HepG2 (cell line): Measurements from ENCODE around the gene NRDC. TPM values are rescaled to one million over a fixed set of nuclear protein-coding genes. Genes with fewer than 3 reads are reported as not detected.

Experiments used
- EP300 ChIP-seq, 3 experiments: sonication (generic) in 1 of 3; formaldehyde crosslinking in 1 of 3; IDR thresholded peaks; 2 replicates each; pipeline versions ENCODE4 v1.5.1 to v1.6.1; 2011 to 2020; ENCODE audit warnings: low read depth in 2 of 3, low read length in 2 of 3, borderline replicate concordance in 1 of 3, improper control_type of control experiment in 1 of 3, mild to moderate bottlenecking in 1 of 3, missing genetic modification reagents in 1 of 3, moderate library complexity in 1 of 3
- GFI1 ChIP-seq: sonication (generic); formaldehyde crosslinking; IDR thresholded peaks from 2 replicates; pipeline ENCODE4 v1.5.0; 2020; ENCODE audit warnings: missing genetic modification reagents, mild to moderate bottlenecking, borderline replicate concordance
- GPN1 ChIP-seq: sonication (generic); formaldehyde crosslinking; IDR thresholded peaks from 2 replicates; pipeline ENCODE4 v1.5.1; 2020; ENCODE audit warnings: missing genetic modification reagents, borderline replicate concordance
- JARID2 ChIP-seq: sonication (generic); formaldehyde crosslinking; IDR thresholded peaks from 2 replicates; pipeline ENCODE4 v1.8.1; 2023; ENCODE audit warnings: missing genetic modification reagents, inconsistent platforms; ENCODE audit not compliant: insufficient replicate concordance
- KDM5B ChIP-seq: sonication (generic); formaldehyde crosslinking; IDR thresholded peaks from 2 replicates; pipeline ENCODE4 v1.4.0; 2020; ENCODE audit warnings: missing genetic modification reagents, mild to moderate bottlenecking, borderline replicate concordance
- RBFOX2 ChIP-seq: fragments of 200-400 bp; formaldehyde crosslinking; IDR thresholded peaks from 2 replicates; pipeline ENCODE4 v1.6.1; 2017; ENCODE audit warnings: low read depth, mild to moderate bottlenecking, low read length
- SP2 ChIP-seq: sonication (generic); formaldehyde crosslinking; IDR thresholded peaks from 2 replicates; pipeline ENCODE4 v1.5.1; 2020; ENCODE audit warnings: mild to moderate bottlenecking, missing genetic modification reagents
- TEAD3 ChIP-seq: optimal IDR thresholded peaks from 2 replicates; pipeline ENCODE3; 2016; ENCODE audit warnings: borderline replicate concordance
- THAP8 ChIP-seq: sonication (generic); formaldehyde crosslinking; IDR thresholded peaks from 2 replicates; pipeline ENCODE4 v1.5.1; 2020; ENCODE audit warnings: missing genetic modification reagents, mild to moderate bottlenecking, borderline replicate concordance
- ZBTB20 ChIP-seq: sonication (generic); formaldehyde crosslinking; IDR thresholded peaks from 2 replicates; pipeline ENCODE4 v1.8.1; 2023; ENCODE audit warnings: missing genetic modification reagents, low read depth, mild to moderate bottlenecking, borderline replicate concordance
- ZBTB7A ChIP-seq: sonication (generic); formaldehyde crosslinking; IDR thresholded peaks from 2 replicates; pipeline ENCODE4 v1.8.0; 2022; ENCODE audit warnings: mild to moderate bottlenecking, missing genetic modification reagents
- ZEB1 ChIP-seq: IDR thresholded peaks from 2 replicates; pipeline ENCODE4 v1.6.1; 2012; ENCODE audit warnings: mild to moderate bottlenecking, low read depth, inconsistent platforms; ENCODE audit not compliant: insufficient replicate concordance
- ZMYM4 ChIP-seq: sonication (generic); formaldehyde crosslinking; IDR thresholded peaks from 2 replicates; pipeline ENCODE4 v1.8.1; 2023; ENCODE audit warnings: mild to moderate bottlenecking, missing genetic modification reagents
- ZNF333 ChIP-seq: sonication (generic); formaldehyde crosslinking; IDR thresholded peaks from 2 replicates; pipeline ENCODE4 v1.4.0; 2020; ENCODE audit warnings: mild to moderate bottlenecking, missing genetic modification reagents, borderline replicate concordance
- ZNF7 ChIP-seq: IDR thresholded peaks from 2 replicates; pipeline ENCODE4 v1.6.1; 2016; ENCODE audit warnings: missing biosample characterization, missing genetic modification reagents
- ZSCAN29 ChIP-seq: sonication (generic); formaldehyde crosslinking; conservative IDR thresholded peaks from 2 replicates; pipeline ENCODE4 v1.4.0; 2020; ENCODE audit warnings: mild to moderate bottlenecking, missing genetic modification reagents
- polyA plus RNA-seq, 8 experiments: library from polyadenylated mRNA; depleted of rRNA in 3 of 8; stranded (reverse) in 7 of 8; unstranded in 1 of 8; fragments of >200 nt; fragmentation: Illumina TruSeq in 4 of 8; extraction: Trizol in 4 of 8; gene quantifications; 2 replicates each; pipeline versions ENCODE4 v1.2.1 to v1.2.3, GENCODE V29; 2011 to 2016; ENCODE audit warnings: low read depth in 4 of 8, missing spikeins in 1 of 8, mixed read lengths in 1 of 8; ENCODE audit not compliant: insufficient read depth in 1 of 8
- total RNA-seq, 5 experiments: library from RNA; depleted of rRNA; stranded (reverse); fragments of >200 nt; fragmentation: Illumina TruSeq; extraction: Trizol; gene quantifications; 2 replicates each; pipeline ENCODE4 v1.2.3, GENCODE V29; 2016; ENCODE audit warnings: low read depth in 1 of 5
- TF ChIP-seq, protein P1 (sequence below): sonication (generic); formaldehyde crosslinking; IDR thresholded peaks from 2 replicates; pipeline ENCODE4 v1.4.0; 2020; ENCODE audit warnings: missing genetic modification reagents, borderline replicate concordance
- TF ChIP-seq, protein P2 (sequence below): fragments of 450-650 bp; IDR thresholded peaks from 2 replicates; pipeline ENCODE4 v1.6.1; 2016
- TF ChIP-seq, protein P3 (sequence below): sonication (generic); formaldehyde crosslinking; IDR thresholded peaks from 2 replicates; pipeline ENCODE4 v1.8.0; 2022; ENCODE audit warnings: mild to moderate bottlenecking, missing genetic modification reagents

The NRDC gene
- total and polyA plus RNA-seq, 2 of the 13 experiments (the other 11 are each of a cell fraction or from before 2014, with no cell fraction given), result 57.6 to 64.9 TPM

DNA sequence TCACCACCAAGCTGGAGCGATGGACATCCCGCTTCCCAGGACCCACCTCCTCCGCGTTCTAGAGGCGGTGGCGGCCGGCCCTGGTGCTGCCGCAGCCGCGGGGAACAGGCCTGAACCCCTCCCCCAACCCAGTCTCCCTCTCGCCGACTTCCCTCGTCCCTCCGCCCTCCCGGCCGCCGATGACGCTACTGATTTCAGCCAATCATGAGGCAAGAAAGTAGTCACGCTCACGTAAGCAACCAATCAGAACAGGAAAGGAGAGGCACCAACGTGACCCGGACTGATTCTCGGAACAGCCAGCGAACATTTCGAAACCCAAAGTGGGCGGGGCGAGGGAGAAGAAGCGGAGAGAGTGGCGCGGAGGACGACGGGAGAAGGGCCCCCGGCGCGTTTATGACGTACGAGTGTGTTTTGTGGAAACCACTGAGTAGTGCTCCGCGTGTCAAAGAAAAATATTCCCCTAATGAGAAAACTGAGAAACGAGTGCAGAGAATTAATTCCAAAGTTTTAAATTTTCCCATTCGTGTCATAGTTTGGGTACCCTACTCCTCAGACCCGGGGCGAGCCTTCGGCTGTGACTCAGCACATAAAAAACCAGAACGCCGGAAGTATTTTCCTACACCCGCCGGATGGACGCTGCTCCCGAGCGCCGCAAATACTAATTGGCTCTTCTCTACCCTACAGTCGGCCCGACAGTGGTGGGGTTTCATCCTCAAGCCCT lies at the start of gene NRDC (continued):
- TF ChIP-seq, protein P1, sequence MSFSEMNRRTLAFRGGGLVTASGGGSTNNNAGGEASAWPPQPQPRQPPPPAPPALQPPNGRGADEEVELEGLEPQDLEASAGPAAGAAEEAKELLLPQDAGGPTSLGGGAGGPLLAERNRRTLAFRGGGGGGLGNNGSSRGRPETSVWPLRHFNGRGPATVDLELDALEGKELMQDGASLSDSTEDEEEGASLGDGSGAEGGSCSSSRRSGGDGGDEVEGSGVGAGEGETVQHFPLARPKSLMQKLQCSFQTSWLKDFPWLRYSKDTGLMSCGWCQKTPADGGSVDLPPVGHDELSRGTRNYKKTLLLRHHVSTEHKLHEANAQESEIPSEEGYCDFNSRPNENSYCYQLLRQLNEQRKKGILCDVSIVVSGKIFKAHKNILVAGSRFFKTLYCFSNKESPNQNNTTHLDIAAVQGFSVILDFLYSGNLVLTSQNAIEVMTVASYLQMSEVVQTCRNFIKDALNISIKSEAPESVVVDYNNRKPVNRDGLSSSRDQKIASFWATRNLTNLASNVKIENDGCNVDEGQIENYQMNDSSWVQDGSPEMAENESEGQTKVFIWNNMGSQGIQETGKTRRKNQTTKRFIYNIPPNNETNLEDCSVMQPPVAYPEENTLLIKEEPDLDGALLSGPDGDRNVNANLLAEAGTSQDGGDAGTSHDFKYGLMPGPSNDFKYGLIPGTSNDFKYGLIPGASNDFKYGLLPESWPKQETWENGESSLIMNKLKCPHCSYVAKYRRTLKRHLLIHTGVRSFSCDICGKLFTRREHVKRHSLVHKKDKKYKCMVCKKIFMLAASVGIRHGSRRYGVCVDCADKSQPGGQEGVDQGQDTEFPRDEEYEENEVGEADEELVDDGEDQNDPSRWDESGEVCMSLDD (CRISPR knock-in tag), result no peak
- peak; percentile 32 for TF ChIP-seq TEAD3 (CRISPR knock-in tag)
- TF ChIP-seq, protein P2, sequence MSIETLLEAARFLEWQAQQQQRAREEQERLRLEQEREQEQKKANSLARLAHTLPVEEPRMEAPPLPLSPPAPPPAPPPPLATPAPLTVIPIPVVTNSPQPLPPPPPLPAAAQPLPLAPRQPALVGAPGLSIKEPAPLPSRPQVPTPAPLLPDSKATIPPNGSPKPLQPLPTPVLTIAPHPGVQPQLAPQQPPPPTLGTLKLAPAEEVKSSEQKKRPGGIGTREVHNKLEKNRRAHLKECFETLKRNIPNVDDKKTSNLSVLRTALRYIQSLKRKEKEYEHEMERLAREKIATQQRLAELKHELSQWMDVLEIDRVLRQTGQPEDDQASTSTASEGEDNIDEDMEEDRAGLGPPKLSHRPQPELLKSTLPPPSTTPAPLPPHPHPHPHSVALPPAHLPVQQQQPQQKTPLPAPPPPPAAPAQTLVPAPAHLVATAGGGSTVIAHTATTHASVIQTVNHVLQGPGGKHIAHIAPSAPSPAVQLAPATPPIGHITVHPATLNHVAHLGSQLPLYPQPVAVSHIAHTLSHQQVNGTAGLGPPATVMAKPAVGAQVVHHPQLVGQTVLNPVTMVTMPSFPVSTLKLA, result peak; percentile 34
- peak; percentile 56; the same call in 1 of the 2 replicates for TF ChIP-seq ZSCAN29 (CRISPR knock-in tag)
- TF ChIP-seq ZBTB20 (CRISPR knock-in tag), result no peak
- no peak for TF ChIP-seq GPN1
- TF ChIP-seq GFI1 (CRISPR knock-in tag), result no peak; the same call in 1 of the 2 replicates
- no peak; the same call in 1 of the 2 replicates for TF ChIP-seq ZNF333 (CRISPR knock-in tag)
- peak; percentile 78 for TF ChIP-seq RBFOX2
- TF ChIP-seq KDM5B, result 0 out of 2 replicates have a peak, but pooled peaks have one; percentile 20
- TF ChIP-seq ZNF7 (CRISPR knock-in tag), result no peak
- peak; percentile 80; the same call in 1 of the 2 replicates for TF ChIP-seq ZBTB7A (CRISPR knock-in tag)
- peak; percentile 6 for TF ChIP-seq ZEB1
- TF ChIP-seq THAP8 (CRISPR knock-in tag), result no peak
- TF ChIP-seq ZMYM4 (CRISPR knock-in tag), result peak; percentile 99
- TF ChIP-seq JARID2, result no peak
- TF ChIP-seq, protein P3, sequence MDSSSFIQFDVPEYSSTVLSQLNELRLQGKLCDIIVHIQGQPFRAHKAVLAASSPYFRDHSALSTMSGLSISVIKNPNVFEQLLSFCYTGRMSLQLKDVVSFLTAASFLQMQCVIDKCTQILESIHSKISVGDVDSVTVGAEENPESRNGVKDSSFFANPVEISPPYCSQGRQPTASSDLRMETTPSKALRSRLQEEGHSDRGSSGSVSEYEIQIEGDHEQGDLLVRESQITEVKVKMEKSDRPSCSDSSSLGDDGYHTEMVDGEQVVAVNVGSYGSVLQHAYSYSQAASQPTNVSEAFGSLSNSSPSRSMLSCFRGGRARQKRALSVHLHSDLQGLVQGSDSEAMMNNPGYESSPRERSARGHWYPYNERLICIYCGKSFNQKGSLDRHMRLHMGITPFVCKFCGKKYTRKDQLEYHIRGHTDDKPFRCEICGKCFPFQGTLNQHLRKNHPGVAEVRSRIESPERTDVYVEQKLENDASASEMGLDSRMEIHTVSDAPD, result peak; percentile 56; the same call in 1 of the 2 replicates
- TF ChIP-seq EP300 (IDR thresholded peaks at IDR 0.05; ENCODE audit: low read depth in 2 of 2, low read length in 2 of 2), result peak in 1 of 2 experiments; percentile 77; a peak in 2 of 4 replicates
- no peak; the same call in 1 of the 2 replicates for TF ChIP-seq EP300 (CRISPR knock-in tag; IDR thresholded peaks at IDR 0.05; ENCODE audit: borderline replicate concordance)
- TF ChIP-seq SP2, result peak; percentile 67
